CD4-positive, alpha-beta memory T cell (primary cell): ENCODE results near the gene SLC25A18. TPM values are rescaled to one million over a fixed set of nuclear protein-coding genes. Genes with fewer than 3 reads are reported as not detected.
"Not testable (repeated sequence)": the region's sequence is repeated elsewhere in the genome, so short reads cannot be mapped to it uniquely, and the experiment has no call there.

ENCODE experiments used
- CTCF ChIA-PET: fragments of 350-600 bp; sonication (Branson Sonifier 250); formaldehyde crosslinking; loops from one replicate; lab custom pipeline; 2021; ENCODE audit warnings: inconsistent platforms; ENCODE audit not compliant: partially characterized antibody; lab: Charles Lee
- POLR2A ChIA-PET: fragments of 350-600 bp; sonication (Branson Sonifier 250); formaldehyde crosslinking; loops from one replicate; lab custom pipeline; 2021; ENCODE audit not compliant: partially characterized antibody; lab: Charles Lee
- DNase-seq, 5 donors: peaks; one replicate each; pipeline versions ENCODE4 v3.0.0 to v3.0.0-alpha.2; 2020 to 2022; ENCODE audit warnings: mixed read lengths in 1 of 5
- H3K27ac ChIP-seq: one replicate; pipeline ENCODE4 v1.7.0; 2013; ENCODE audit warnings: low read depth, low read length
- H3K27me3 ChIP-seq: 2 replicates; pipeline ENCODE4 v1.7.0; 2013; ENCODE audit warnings: mild to moderate bottlenecking, low read length, moderate library complexity; ENCODE audit not compliant: insufficient read depth
- H3K36me3 ChIP-seq: 2 replicates; pipeline ENCODE4 v1.7.0; 2013; ENCODE audit warnings: mild to moderate bottlenecking, low read length, moderate library complexity; ENCODE audit not compliant: insufficient read depth
- H3K4me1 ChIP-seq: 2 replicates; pipeline ENCODE4 v1.7.0; 2013; ENCODE audit warnings: mild to moderate bottlenecking, low read length, moderate library complexity; ENCODE audit not compliant: insufficient read depth
- H3K4me3 ChIP-seq, 2 donors: one replicate each; pipeline ENCODE4 v1.7.0; 2013; ENCODE audit warnings: low read length in 2 of 2, mild to moderate bottlenecking in 1 of 2
- H3K9me3 ChIP-seq, 2 donors: one replicate each; pipeline ENCODE4 v1.7.0; 2013; ENCODE audit warnings: low read length in 2 of 2, control low read depth in 1 of 2; ENCODE audit not compliant: control insufficient read depth in 1 of 2
- H3K27ac Mint-ChIP-seq, 7 donors: one replicate each; pipeline ENCODE4 v1.8.0; 2020 to 2021; ENCODE audit warnings: mixed read lengths in 7 of 7, mild to moderate bottlenecking in 6 of 7, inconsistent platforms in 3 of 7, moderate library complexity in 3 of 7
- H3K27me3 Mint-ChIP-seq, 2 donors: one replicate each; pipeline ENCODE4 v1.8.0; 2020 to 2021; ENCODE audit warnings: mixed read lengths in 2 of 2
- H3K36me3 Mint-ChIP-seq, 2 donors: one replicate each; pipeline ENCODE4 v1.8.0; 2020 to 2021; ENCODE audit warnings: mixed read lengths in 2 of 2, inconsistent platforms in 1 of 2, mild to moderate bottlenecking in 1 of 2
- H3K4me1 Mint-ChIP-seq, 4 donors: one replicate each; pipeline ENCODE4 v1.8.0; 2020 to 2021; ENCODE audit warnings: mixed read lengths in 4 of 4, mild to moderate bottlenecking in 1 of 4
- H3K4me3 Mint-ChIP-seq, 8 donors: one replicate each; pipeline ENCODE4 v1.8.0; 2020 to 2021; ENCODE audit warnings: mixed read lengths in 8 of 8, mild to moderate bottlenecking in 7 of 8, moderate library complexity in 6 of 8, inconsistent platforms in 3 of 8
- H3K9me3 Mint-ChIP-seq, 8 donors: one replicate each; pipeline ENCODE4 v1.8.0; 2020 to 2021; ENCODE audit warnings: mixed read lengths in 8 of 8, mild to moderate bottlenecking in 5 of 8, inconsistent platforms in 3 of 8, moderate library complexity in 1 of 8
- intact Hi-C: fragments of 100-400 bp; cut with micrococcal nuclease; formaldehyde crosslinking; loops from one replicate; pipeline ENCODE4 v1.15.1; 2023
- polyA plus RNA-seq, 2 donors: library from polyadenylated mRNA; unstranded; fragments of 300-500 nt; fragmentation: Illumina TruSeq; gene quantifications; one replicate each; pipeline ENCODE4 v1.2.3, GENCODE V29; 2021
- total RNA-seq, 2 experiments: library from RNA; stranded (reverse); gene quantifications; one replicate each; pipeline ENCODE4 v1.2.3, GENCODE V29; 2021

Gene SLC25A18
- total and polyA plus RNA-seq, 4 experiments from 2014 or later = 0.10 TPM; not detected in 3

- Mint-ChIP-seq H3K9me3 (no peaks in the 10 kb centered on the region), H3K27ac (no peak overlapping the region), H3K4me3 (no peak overlapping the region), H3K27me3 (no peaks in the 10 kb centered on the region), H3K4me1 (no peaks in the 10 kb centered on the region), H3K36me3 (no peaks in the 10 kb centered on the region)
- ChIA-PET CTCF (interaction anchor here (0.6 kb wide), 1 partner anchor 1758 kb away, joined by 3 read pairs; no protein-coding TSS in a partner anchor), POLR2A (no interaction called here)
- intact Hi-C loops = no loop called here
- Histone ChIP-seq H3K27me3 (no peaks in the 10 kb centered on the region), H3K9me3 (no peaks in the 10 kb centered on the region), H3K36me3 (no peaks in the 10 kb centered on the region), H3K4me1 (no peaks in the 10 kb centered on the region), H3K4me3 (no peak overlapping the region), H3K27ac (no peak overlapping the region)
- no peak for DNase-seq
Observed at GRCh38 chr22:17552737-17553136, 10.6 kb upstream of the SLC25A18 start.

GRCh38 chr22:17554814-17555213 is 8.5 kb upstream of the SLC25A18 start:
- DNase-seq = no peak
- H3K4me3 Mint-ChIP-seq = no peak overlapping the region
- ChIA-PET POLR2A (no interaction called here), CTCF (no interaction called here)
- no peaks in the 10 kb centered on the region for H3K9me3 ChIP-seq
- H3K27ac Mint-ChIP-seq = no peak overlapping the region
- no peaks in the 10 kb centered on the region for H3K9me3 Mint-ChIP-seq
- H3K36me3 Mint-ChIP-seq = no peaks in the 10 kb centered on the region
- H3K4me1 ChIP-seq = no peaks in the 10 kb centered on the region
- H3K27me3 ChIP-seq = no peaks in the 10 kb centered on the region
- intact Hi-C loops = no loop called here
- no peaks in the 10 kb centered on the region for H3K4me1 Mint-ChIP-seq
- no peak overlapping the region for H3K4me3 ChIP-seq
- no peak overlapping the region for H3K27ac ChIP-seq
- no peaks in the 10 kb centered on the region for H3K36me3 ChIP-seq
- H3K27me3 Mint-ChIP-seq = peaks cover 1 to 2% of the 10 kb centered on the region in 2 donors

GRCh38 chr22:17559188-17559587 is 4.1 kb upstream of the SLC25A18 start:
- no peaks in the 10 kb centered on the region for H3K9me3 Mint-ChIP-seq
- no peak overlapping the region for H3K27ac Mint-ChIP-seq
- H3K36me3 ChIP-seq = no peaks in the 10 kb centered on the region
- no peaks in the 10 kb centered on the region for H3K4me1 Mint-ChIP-seq
- no peaks in the 10 kb centered on the region for H3K4me1 ChIP-seq
- POLR2A ChIA-PET = no interaction called here
- H3K27me3 ChIP-seq = no peaks in the 10 kb centered on the region
- no peak overlapping the region for H3K4me3 Mint-ChIP-seq
- no peak for DNase-seq
- no peak overlapping the region for H3K27ac ChIP-seq
- CTCF ChIA-PET = no interaction called here
- H3K27me3 Mint-ChIP-seq = peaks cover 2 to 4% of the 10 kb centered on the region in 2 donors
- no peak overlapping the region for H3K4me3 ChIP-seq
- H3K9me3 ChIP-seq = no peaks in the 10 kb centered on the region
- intact Hi-C loops = no loop called here
- no peaks in the 10 kb centered on the region for H3K36me3 Mint-ChIP-seq

GRCh38 chr22:17563936-17564391 is 666 bp downstream of the SLC25A18 start:
- H3K27ac Mint-ChIP-seq = no peak overlapping the region
- no peaks in the 10 kb centered on the region for H3K4me1 Mint-ChIP-seq
- ChIA-PET POLR2A (no interaction called here), CTCF (no interaction called here)
- no peak for DNase-seq
- no peaks in the 10 kb centered on the region for H3K9me3 ChIP-seq
- H3K9me3 Mint-ChIP-seq = peaks cover 0 to 1% (median 0%) of the 10 kb centered on the region in 8 donors
- H3K4me3 Mint-ChIP-seq = no peak overlapping the region
- H3K27me3 ChIP-seq = no peaks in the 10 kb centered on the region
- H3K4me1 ChIP-seq = no peaks in the 10 kb centered on the region
- intact Hi-C loops = no loop called here
- no peak overlapping the region for H3K27ac ChIP-seq
- H3K36me3 Mint-ChIP-seq = no peaks in the 10 kb centered on the region
- no peaks in the 10 kb centered on the region for H3K36me3 ChIP-seq
- H3K4me3 ChIP-seq = no peak overlapping the region
- H3K27me3 Mint-ChIP-seq = peaks cover 5 to 7% of the 10 kb centered on the region in 2 donors

- H3K4me3 ChIP-seq, intact Hi-C loops, H3K27ac Mint-ChIP-seq, POLR2A ChIA-PET, H3K4me1 Mint-ChIP-seq, H3K9me3 ChIP-seq, H3K4me1 ChIP-seq, H3K27me3 ChIP-seq, H3K36me3 ChIP-seq, H3K36me3 Mint-ChIP-seq, H3K27ac ChIP-seq, H3K9me3 Mint-ChIP-seq, DNase-seq, H3K4me3 Mint-ChIP-seq, CTCF ChIA-PET: not testable (repeated sequence)
- peaks cover 4 to 12% of the 10 kb centered on the region in 2 donors for H3K27me3 Mint-ChIP-seq
Observed at GRCh38 chr22:17566016-17566687, 2.9 kb downstream of the SLC25A18 start.

GRCh38 chr22:17566776-17567175 is 3.5 kb downstream of the SLC25A18 start:
- H3K27ac ChIP-seq = no peak overlapping the region
- no peaks in the 10 kb centered on the region for H3K4me1 ChIP-seq

GRCh38 chr22:17569971-17570511 is 6.7 kb downstream of the SLC25A18 start:
- Histone ChIP-seq H3K4me1 (no peaks in the 10 kb centered on the region), H3K36me3 (no peaks in the 10 kb centered on the region), H3K27ac (no peak overlapping the region), H3K9me3 (no peaks in the 10 kb centered on the region), H3K4me3 (no peak overlapping the region), H3K27me3 (no peaks in the 10 kb centered on the region)
- CTCF ChIA-PET = no interaction called here
- intact Hi-C loops = no loop called here
- Mint-ChIP-seq H3K4me1 (no peaks in the 10 kb centered on the region), H3K27ac (no peak overlapping the region), H3K4me3 (no peak overlapping the region), H3K27me3 (peaks cover 4 to 11% of the 10 kb centered on the region in 2 donors), H3K36me3 (no peaks in the 10 kb centered on the region), H3K9me3 (no peaks in the 10 kb centered on the region)
- no peak for DNase-seq
- POLR2A ChIA-PET = no interaction called here

More at GRCh38 chr22:17566776-17567175, 3.5 kb downstream of the SLC25A18 start:
- H3K36me3 Mint-ChIP-seq = no peaks in the 10 kb centered on the region
- peaks cover 0 to 1% (median 0%) of the 10 kb centered on the region in 8 donors for H3K9me3 Mint-ChIP-seq
- no peak for DNase-seq
- no peaks in the 10 kb centered on the region for H3K4me1 Mint-ChIP-seq
- CTCF ChIA-PET = no interaction called here
- POLR2A ChIA-PET = no interaction called here
- intact Hi-C loops = no loop called here
- Histone ChIP-seq H3K36me3 (no peaks in the 10 kb centered on the region), H3K9me3 (no peaks in the 10 kb centered on the region), H3K27me3 (no peaks in the 10 kb centered on the region), H3K4me3 (no peak overlapping the region)
- H3K4me3 Mint-ChIP-seq = no peak overlapping the region
- H3K27me3 Mint-ChIP-seq = peaks cover 4 to 12% of the 10 kb centered on the region in 2 donors
- no peak overlapping the region for H3K27ac Mint-ChIP-seq
